OCI-LY3 (cell line): ENCODE measurements around the gene MAGI2.

Experiments
- H2AFZ ChIP-seq: fragments of 200-600, 300-600 bp; shearing (Covaris generic); 2 replicates; pipeline ENCODE4 v1.6.0; 2014; ENCODE audit warnings: antibody characterized with exemption, low read depth, low read length
- H3K27ac ChIP-seq: fragments of 200-600, 300-600 bp; sonication (generic); 2 replicates; pipeline ENCODE4 v1.5.1; 2014; ENCODE audit warnings: mild to moderate bottlenecking, low read length, moderate library complexity, mixed read lengths
- H3K27me3 ChIP-seq: fragments of 200-600, 300-600 bp; sonication (generic); 2 replicates; pipeline ENCODE4 v1.6.1; 2014; ENCODE audit warnings: low read depth, low read length, mixed read lengths
- H3K36me3 ChIP-seq: fragments of 200-600, 300-600 bp; sonication (generic); replicated peaks from 2 replicates; pipeline ENCODE3; 2014; ENCODE audit warnings: low read depth, low read length, mixed read lengths
- H3K4me1 ChIP-seq: fragments of 300-600, 200-600 bp; sonication (generic); 2 replicates; pipeline ENCODE4 v1.6.1; 2014; ENCODE audit warnings: low read length, mixed read lengths
- H3K4me2 ChIP-seq: fragments of 200-600, 300-600 bp; sonication (generic); 2 replicates; pipeline ENCODE4 v1.6.1; 2014; ENCODE audit warnings: low read length, mixed read lengths
- H3K4me3 ChIP-seq: fragments of 300-600, 200-600 bp; sonication (generic); 2 replicates; pipeline ENCODE4 v1.5.1; 2014; ENCODE audit warnings: antibody characterized with exemption, mild to moderate bottlenecking, low read length, moderate library complexity
- H3K79me2 ChIP-seq: fragments of 300-600, 200-600 bp; shearing (Covaris generic); 2 replicates; pipeline ENCODE4 v1.6.1; 2014; ENCODE audit warnings: mild to moderate bottlenecking, low read length, mixed read lengths
- H3K9ac ChIP-seq: fragments of 300-600, 200-600 bp; shearing (Covaris generic); 2 replicates; pipeline ENCODE4 v1.6.0; 2014; ENCODE audit warnings: mild to moderate bottlenecking, low read length, moderate library complexity
- H3K9me3 ChIP-seq: fragments of 200-600, 300-600 bp; shearing (Covaris generic); 2 replicates; pipeline ENCODE4 v1.6.1; 2014; ENCODE audit warnings: low read length, mixed read lengths; ENCODE audit not compliant: insufficient read depth
- H4K20me1 ChIP-seq: fragments of 200-600, 300-600 bp; sonication (generic); 2 replicates; pipeline ENCODE4 v1.6.1; 2016; ENCODE audit warnings: low read length, mixed read lengths; ENCODE audit not compliant: insufficient read depth
- CTCF ChIP-seq: fragments of 200-600, 300-600 bp; sonication (generic); IDR thresholded peaks from 2 replicates; pipeline ENCODE4 v1.5.1; 2014; ENCODE audit warnings: antibody characterized with exemption, low read length, low read depth
- EZH2phosphoT487 ChIP-seq: fragments of 200-600 bp; shearing (Covaris generic); IDR thresholded peaks from 2 replicates; pipeline ENCODE4 v1.6.1; 2018; ENCODE audit warnings: antibody characterized with exemption, mixed run types, low read depth

The MAGI2 gene

GRCh38 chr7:78642751-78643150 is 810.7 kb downstream of the MAGI2 start:
- Histone ChIP-seq H3K4me3 (no peak overlapping the region), H3K27ac (no peak overlapping the region), H3K36me3 (no peaks in the 10 kb centered on the region), H3K9ac (no peak overlapping the region), H2AFZ (no peak overlapping the region), H3K27me3 (no peaks in the 10 kb centered on the region), H4K20me1 (no peaks in the 10 kb centered on the region), H3K79me2 (no peaks in the 10 kb centered on the region), H3K4me1 (no peaks in the 10 kb centered on the region), H3K9me3 (no peaks in the 10 kb centered on the region), H3K4me2 (no peak overlapping the region)
- TF ChIP-seq EZH2phosphoT487 = no peak
- TF ChIP-seq CTCF = no peak

- Histone ChIP-seq H3K36me3 (no peaks in the 10 kb centered on the region), H3K9ac (no peak overlapping the region), H3K27ac (no peak overlapping the region), H3K4me2 (no peak overlapping the region), H3K79me2 (no peaks in the 10 kb centered on the region), H4K20me1 (no peaks in the 10 kb centered on the region), H2AFZ (no peak overlapping the region), H3K9me3 (no peaks in the 10 kb centered on the region), H3K4me3 (no peak overlapping the region), H3K4me1 (no peaks in the 10 kb centered on the region), H3K27me3 (no peaks in the 10 kb centered on the region)
- TF ChIP-seq EZH2phosphoT487 = no peak
- no peak for TF ChIP-seq CTCF
These were observed 815.1 kb downstream of the MAGI2 start for GRCh38 chr7:78638364-78638763.

GRCh38 chr7:78636727-78637126 is 816.7 kb downstream of the MAGI2 start:
- Histone ChIP-seq H3K4me2 (no peak overlapping the region), H3K27ac (no peak overlapping the region), H3K9ac (no peak overlapping the region), H3K9me3 (no peaks in the 10 kb centered on the region), H4K20me1 (no peaks in the 10 kb centered on the region), H3K36me3 (no peaks in the 10 kb centered on the region), H3K4me3 (no peak overlapping the region), H3K79me2 (no peaks in the 10 kb centered on the region), H3K27me3 (no peaks in the 10 kb centered on the region), H3K4me1 (no peaks in the 10 kb centered on the region), H2AFZ (no peak overlapping the region)
- TF ChIP-seq CTCF (no peak), EZH2phosphoT487 (no peak)

- Histone ChIP-seq H3K36me3 (no peaks in the 10 kb centered on the region), H3K4me3 (no peak overlapping the region), H3K9ac (no peak overlapping the region), H4K20me1 (no peaks in the 10 kb centered on the region), H3K4me2 (no peak overlapping the region), H3K4me1 (no peaks in the 10 kb centered on the region), H3K27ac (no peak overlapping the region), H3K79me2 (no peaks in the 10 kb centered on the region), H3K27me3 (no peaks in the 10 kb centered on the region), H2AFZ (no peak overlapping the region), H3K9me3 (no peaks in the 10 kb centered on the region)
- TF ChIP-seq EZH2phosphoT487 (no peak), CTCF (no peak)
These were observed 818.3 kb downstream of the MAGI2 start for GRCh38 chr7:78635026-78635793.
